GM13976 (cell line): Measurements from ENCODE around the gene LEMD3.

Source experiments
- DNase-seq: peaks from one replicate; pipeline ENCODE4 v3.0.0; 2012; ENCODE audit warnings: low spot score
- CTCF ChIP-seq: IDR thresholded peaks from 2 replicates; pipeline ENCODE4 v1.5.1; 2012; ENCODE audit warnings: borderline replicate concordance, mild to moderate bottlenecking; ENCODE audit not compliant: insufficient read depth; ENCODE audit errors: extremely low read depth, missing control alignments, control extremely low read depth
- in situ Hi-C: fragments of 300-500 bp; cut with MboI; formaldehyde crosslinking; loops from one replicate; pipeline ENCODE4 v1.12.0; 2022; ENCODE audit warnings: low sequenced_read_pairs, mixed read lengths, inconsistent platforms; ENCODE audit not compliant: unreplicated experiment

The LEMD3 gene

GRCh38 chr12:65266408-65266807 lies 97.0 kb downstream of the LEMD3 start:
- DNase-seq: no peak
- no peak for TF ChIP-seq CTCF
- in situ Hi-C loops: no loop called here

GRCh38 chr12:65269603-65270002 lies 100.2 kb downstream of the LEMD3 start:
- DNase-seq: no peak
- in situ Hi-C loops: no loop called here
- TF ChIP-seq CTCF: no peak

GRCh38 chr12:65274602-65275272 lies 105.4 kb downstream of the LEMD3 start:
- no peak for DNase-seq
- TF ChIP-seq CTCF: no peak
- in situ Hi-C loops: no loop called here

- in situ Hi-C loops: no loop called here
- no peak for DNase-seq
- no peak for TF ChIP-seq CTCF
These were observed 106.2 kb downstream of the LEMD3 start for GRCh38 chr12:65275627-65276026.

- TF ChIP-seq CTCF: no peak
- no peak for DNase-seq
- in situ Hi-C loops: no loop called here
These were observed 107.6 kb downstream of the LEMD3 start for GRCh38 chr12:65276916-65277530.

GRCh38 chr12:65277994-65278575 lies 108.7 kb downstream of the LEMD3 start:
- no peak for DNase-seq
- in situ Hi-C loops: no loop called here
- TF ChIP-seq CTCF: no peak
